DMS79 treated with DMSO at 0.1 percent for 48 hours (cell line): ENCODE measurements around the gene S100A2.

Experiments
- DNase-seq: peaks from one replicate; lab custom pipeline; 2025; lab: John Stamatoyannopoulos, UW

Gene S100A2

GRCh38 chr1:153565529-153566374 lies at the start of gene S100A2:
TSS of gene S100A2 (minus strand) at chr1:153565844. CDS start at chr1:153563877, 1,967 bp downstream.
- peak; percentile 84 for DNase-seq

DNA sequence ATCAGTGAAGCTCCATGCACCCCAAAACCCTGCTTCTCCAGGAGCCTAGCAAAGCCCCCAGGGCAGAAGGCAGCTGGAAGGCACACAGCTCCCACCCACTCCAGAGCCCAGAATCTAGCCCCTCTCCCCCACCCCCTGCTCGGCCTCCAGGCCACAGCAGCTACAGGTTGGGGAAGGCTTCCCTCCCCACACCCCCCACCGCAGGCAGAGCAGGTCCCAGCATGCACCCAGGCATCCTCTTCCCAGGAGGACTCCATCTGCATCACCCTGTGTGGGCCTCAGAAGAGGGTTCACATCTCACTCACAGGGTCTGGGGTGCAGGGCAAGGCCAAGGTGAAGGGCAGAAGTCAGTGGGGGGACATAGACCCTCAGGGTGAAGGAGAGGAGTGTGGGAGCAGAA lies 49.8 kb upstream of the S100A2 start:
- no peak for DNase-seq

DNA sequence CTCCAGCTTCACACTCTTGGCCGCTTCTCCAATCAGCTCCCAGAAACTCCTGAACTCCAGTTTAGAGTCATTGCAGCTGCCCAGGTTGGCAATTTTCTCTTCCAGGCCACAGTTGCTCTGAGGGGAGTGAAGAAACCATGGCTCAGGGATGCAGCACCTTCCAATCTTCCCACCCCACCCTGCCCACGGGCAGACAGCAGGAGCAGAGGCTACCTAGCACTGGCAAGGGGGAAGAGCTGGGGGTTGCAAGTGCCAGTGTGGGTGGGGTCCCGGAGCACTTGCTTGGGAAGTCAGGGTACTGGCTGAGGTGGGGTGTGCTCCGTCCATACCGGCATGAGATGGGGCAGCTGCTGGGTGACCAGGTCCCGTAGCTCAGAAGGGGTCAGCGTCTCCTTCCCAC lies 49.3 kb upstream of the S100A2 start:
- DNase-seq: no peak

- DNase-seq: no peak
These were observed 48.7 kb upstream of the S100A2 start for GRCh38 chr1:153614189-153614900.

- DNase-seq: no peak
These were observed 47.8 kb upstream of the S100A2 start for GRCh38 chr1:153613406-153613805.

- no peak for DNase-seq
These were observed 47.2 kb upstream of the S100A2 start, which contains the start of gene S100A16 for GRCh38 chr1:153612755-153613331. TSS of gene S100A16 (minus strand) at chr1:153613137. CDS start at chr1:153608151, 4,986 bp downstream.

GRCh38 chr1:153612111-153612754 lies 46.6 kb upstream of the S100A2 start:
- DNase-seq: no peak

DNA sequence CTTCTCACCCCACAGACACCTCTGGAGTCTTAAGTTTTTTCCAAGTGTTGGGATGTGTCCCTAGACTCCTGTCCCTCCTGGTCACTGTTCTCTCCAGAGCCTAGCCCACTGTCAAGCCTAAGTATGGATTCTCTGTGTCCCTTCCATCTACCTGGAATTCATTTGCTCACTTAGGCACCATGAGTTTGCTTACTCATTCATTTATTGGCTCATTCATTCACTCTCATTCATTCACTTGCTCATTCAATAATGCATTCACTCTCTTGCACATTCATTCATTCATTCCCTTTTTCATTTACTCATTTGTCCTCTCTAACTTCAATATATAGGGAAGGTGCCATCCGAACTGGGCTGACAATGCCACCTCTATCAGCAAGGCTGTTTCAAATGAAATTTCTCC lies 45.7 kb upstream of the S100A2 start:
- no peak for DNase-seq

GRCh38 chr1:153610811-153611301 lies 45.2 kb upstream of the S100A2 start:
- no peak for DNase-seq

DNA sequence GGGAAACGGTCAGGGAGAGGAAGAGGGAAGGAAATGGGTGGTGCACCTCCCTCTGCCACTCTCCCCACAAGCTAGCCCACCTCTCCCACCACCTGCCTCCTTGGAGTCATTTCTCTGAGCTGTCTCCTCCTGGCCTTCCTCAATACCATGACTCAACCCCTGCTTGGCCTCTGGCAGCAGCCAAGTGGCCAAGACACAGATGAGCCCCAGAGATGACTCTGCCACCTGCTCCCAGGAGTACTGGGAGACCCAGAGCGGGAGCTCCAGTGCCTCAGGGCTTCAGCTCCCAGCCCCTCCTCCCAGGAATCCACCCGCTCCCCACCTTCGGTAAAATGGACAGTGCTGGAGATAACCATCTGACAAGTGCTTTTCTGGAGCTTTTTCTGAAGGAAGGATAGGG lies 44.7 kb upstream of the S100A2 start:
- DNase-seq: no peak

DNA sequence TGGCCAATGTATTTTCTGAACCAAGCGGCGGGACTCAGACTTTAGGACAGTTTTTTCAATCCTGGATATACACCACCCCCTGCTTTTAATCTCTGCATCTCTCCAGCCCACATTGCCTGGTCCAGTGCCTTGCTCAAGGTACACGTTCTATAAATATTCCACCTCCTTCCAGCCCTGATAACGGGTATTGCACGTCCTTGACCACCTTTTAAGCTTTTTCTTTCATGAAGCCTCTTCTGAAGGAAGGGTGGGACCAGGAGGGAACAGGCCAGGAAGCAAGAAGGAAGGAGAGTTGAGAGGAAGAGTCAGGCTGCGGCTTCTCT lies 43.9 kb upstream of the S100A2 start:
- DNase-seq: no peak

- no peak for DNase-seq
These were observed 43.3 kb upstream of the S100A2 start for GRCh38 chr1:153608742-153609584.

GRCh38 chr1:153608089-153608682 lies 42.5 kb upstream of the S100A2 start:
- no peak for DNase-seq

- DNase-seq: no peak
These were observed 41.7 kb upstream of the S100A2 start for GRCh38 chr1:153607381-153607780.

GRCh38 chr1:153606194-153606593 lies 40.5 kb upstream of the S100A2 start:
- no peak for DNase-seq

- no peak for DNase-seq
These were observed 37.1 kb upstream of the S100A2 start for GRCh38 chr1:153602749-153603148.

- no peak for DNase-seq
These were observed 34.2 kb upstream of the S100A2 start for GRCh38 chr1:153599847-153600246.

DNA sequence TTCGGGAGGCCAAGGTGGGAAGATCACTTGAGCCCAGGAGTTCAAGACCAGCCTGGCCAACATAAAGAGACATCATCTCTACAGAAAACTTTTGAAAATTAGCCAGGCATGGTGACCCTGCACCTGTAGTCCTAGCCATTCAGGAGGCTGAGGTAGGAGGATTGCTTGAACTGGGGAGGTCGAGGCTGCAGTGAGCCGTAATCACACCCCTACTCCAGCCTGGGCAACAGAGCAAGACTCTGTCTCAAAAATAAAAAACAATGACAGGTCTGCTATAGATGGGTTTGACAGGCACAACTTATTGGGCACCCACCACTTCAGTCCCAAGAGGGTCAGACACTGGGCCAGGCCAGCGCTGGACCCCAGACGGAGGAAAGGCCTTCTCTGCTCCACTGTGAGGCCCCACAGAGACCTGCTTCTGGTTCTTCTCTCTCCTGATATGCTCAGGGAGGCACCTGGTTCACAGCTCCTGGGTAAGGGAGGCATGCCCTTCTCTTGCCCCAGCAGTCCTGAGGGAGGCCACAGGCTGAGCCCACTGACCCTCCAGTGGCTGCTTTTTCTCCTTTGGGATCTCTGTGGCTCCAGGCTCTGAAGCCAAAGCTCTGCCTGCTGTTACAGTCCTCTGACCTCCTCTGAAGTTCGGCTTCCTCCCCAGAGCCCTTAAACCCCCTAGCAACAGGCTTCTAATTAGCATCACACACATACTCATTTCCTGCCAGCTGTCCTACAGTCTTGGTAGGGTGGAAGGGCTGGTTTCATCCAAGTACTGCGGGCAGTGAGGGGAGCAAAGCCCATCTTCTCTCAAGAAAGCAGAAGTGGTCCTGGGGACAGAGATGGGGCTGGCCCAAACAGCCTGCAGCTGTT lies 32.9 kb upstream of the S100A2 start:
- DNase-seq: no peak

- no peak for DNase-seq
These were observed 31.6 kb upstream of the S100A2 start for GRCh38 chr1:153597206-153597605.

- DNase-seq: peak; percentile 68
These were observed 27.1 kb upstream of the S100A2 start for GRCh38 chr1:153592748-153593147.
